Measurements from ENCODE around the gene NEDD9.

NEDD9 gene

GRCh38 chr6:11202513-11203305, 29.8 kb downstream of the NEDD9 start:
- no peak for DNase-seq (ENCODE audit: low read depth in 2 of 2)

DNA sequence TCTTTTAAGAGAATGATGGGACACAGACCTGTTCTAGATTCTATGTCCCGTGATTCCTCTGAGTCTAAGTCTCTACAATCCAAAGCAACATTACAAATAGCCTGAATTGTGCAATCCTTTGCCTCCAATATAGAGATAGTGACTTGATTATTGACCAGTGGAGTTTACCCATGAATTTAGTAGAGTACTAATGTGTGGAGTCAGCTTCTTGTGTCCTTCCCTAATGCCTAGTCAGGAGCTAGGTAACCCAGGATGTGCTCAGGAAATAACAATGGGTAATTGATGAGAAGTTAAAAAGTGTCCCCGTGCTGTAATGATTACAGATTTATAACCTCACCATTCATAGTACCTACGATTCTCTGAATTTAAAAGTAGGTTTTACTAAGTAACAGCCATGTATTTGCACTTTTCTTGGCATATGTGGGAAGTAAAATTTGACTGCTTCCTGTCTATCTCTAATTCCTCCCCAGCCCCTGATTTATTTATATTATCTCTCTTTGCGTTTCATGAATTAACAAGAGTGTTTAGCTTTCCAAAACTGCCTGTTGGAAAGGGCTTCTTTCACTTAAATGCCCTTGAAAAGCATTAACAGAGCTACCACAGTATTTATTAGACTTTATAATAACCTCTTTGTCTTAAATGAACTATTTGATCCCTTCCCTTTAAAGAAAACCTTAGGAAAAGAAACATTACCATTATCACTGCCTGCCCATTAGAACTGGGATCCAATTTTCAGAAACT, 30.5 kb downstream of the NEDD9 start:
- no peak for DNase-seq (ENCODE audit: low read depth in 2 of 2)

DNA sequence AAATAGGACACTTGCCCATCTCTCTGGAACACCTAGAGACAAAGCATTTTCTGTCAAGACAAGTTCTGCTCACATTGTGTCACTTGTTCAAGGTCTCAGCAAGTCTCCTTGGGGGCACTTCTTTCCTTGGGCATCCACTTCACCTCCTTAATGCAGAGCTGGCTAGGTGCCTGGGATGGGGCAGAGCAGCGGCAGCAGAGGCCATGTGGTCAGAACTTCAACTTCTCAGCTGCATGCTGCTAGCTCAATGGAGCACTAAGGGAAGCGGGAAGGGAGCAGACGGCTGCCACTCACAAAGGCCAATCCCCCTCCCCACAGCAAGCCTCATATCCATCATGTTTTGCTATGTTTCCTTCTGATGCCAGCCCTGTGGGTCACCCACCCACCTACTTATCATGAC, 31.5 kb downstream of the NEDD9 start:
- no peak for DNase-seq (ENCODE audit: low read depth in 2 of 2)

DNA sequence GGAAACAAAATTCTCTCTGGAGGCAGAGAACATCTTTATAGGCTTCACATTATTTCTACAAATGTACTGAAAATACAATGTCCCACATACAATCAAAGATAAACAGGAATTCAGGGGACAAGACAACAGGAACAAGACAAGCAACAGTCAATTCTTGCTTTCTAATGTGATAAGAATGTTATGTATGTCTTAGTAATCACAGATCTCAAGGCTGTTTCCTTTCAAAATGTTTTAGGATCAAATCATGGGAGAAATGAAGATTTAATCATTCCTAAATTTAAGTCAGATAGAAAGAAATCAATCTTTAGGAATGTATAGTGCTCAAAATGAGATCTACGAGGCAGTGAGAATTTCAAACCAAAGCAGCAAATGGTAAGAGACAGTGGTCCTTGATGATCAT, 32.1 kb downstream of the NEDD9 start:
- no peak for DNase-seq (ENCODE audit: low read depth in 2 of 2)

GRCh38 chr6:11198663-11199603, 33.5 kb downstream of the NEDD9 start:
- peak in 1 of 2 donors; percentile 4 for DNase-seq (ENCODE audit: low read depth in 2 of 2)

- no peak for DNase-seq (ENCODE audit: low read depth in 2 of 2)
Observed at GRCh38 chr6:11197850-11198249, 34.6 kb downstream of the NEDD9 start.

DNA sequence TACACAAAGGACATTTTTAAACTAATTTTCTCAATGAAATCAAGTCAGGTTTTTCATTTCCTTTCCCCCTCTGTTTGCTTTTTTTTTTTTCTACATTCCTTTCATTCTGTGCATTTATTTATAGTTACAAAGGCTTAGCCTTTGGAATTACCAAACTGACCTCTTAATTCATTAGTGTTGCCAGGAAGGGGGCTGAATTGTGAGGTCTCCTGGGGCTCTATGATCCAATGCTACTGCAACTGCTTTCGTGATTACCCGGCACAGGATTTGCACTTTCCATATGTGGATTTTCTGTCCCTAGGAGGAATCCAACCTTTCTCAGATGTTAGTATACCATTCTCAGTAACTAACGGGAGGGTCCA, 35.3 kb downstream of the NEDD9 start:
- DNase-seq (ENCODE audit: low read depth in 2 of 2) = no peak

- no peak for DNase-seq (ENCODE audit: low read depth in 2 of 2)
Observed at GRCh38 chr6:11196511-11197174, 35.8 kb downstream of the NEDD9 start.

DNA sequence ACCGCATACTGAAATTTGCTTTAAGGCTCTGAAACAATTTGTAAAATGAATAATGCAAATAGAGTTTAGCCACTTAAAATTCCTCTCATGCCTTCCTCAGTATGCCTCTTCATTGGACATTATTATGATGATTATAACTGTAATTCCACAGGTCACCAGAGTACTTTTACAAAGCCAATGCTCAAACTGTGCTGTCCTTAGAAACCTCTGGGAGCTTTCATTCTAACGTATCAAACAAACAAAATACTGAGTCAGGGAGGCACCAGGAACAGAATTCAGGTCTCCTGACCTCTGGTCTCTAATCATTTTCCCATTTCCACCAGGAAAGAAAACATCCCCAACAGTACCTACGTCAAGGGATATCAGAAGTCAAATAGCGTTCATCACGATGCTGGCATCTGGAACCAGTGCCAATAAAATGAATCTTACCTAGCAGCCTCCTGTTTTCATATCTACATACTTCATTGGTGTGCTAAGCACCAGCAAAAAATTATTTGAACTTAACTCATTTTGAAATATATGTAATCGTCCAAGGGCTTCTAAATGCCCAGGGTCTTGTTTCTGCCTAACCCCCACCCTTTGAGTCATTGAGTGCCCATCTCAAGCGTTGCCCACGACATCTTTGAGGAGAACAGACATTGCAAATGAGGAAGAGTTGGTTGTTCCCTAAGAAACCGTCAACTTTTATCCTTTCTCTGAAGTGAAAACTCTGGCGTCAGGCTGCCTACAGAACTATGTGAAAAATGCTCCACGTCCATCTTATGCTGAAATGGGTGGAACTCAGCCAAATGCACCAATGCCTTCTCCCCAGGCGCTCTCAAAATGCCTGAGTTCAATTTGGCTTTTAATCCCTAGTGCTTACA, 37.9 kb downstream of the NEDD9 start:
- DNase-seq (ENCODE audit: low read depth in 2 of 2) = no peak

GRCh38 chr6:11193434-11193833, 39.0 kb downstream of the NEDD9 start:
- no peak for DNase-seq (ENCODE audit: low read depth in 2 of 2)

GRCh38 chr6:11192167-11192566, 40.3 kb downstream of the NEDD9 start:
- DNase-seq (ENCODE audit: low read depth in 2 of 2) = no peak

- DNase-seq (ENCODE audit: low read depth in 2 of 2) = no peak
Observed at GRCh38 chr6:11190625-11191245, 41.7 kb downstream of the NEDD9 start.

- no peak for DNase-seq (ENCODE audit: low read depth in 2 of 2)
Observed at GRCh38 chr6:11189865-11190624, 42.4 kb downstream of the NEDD9 start.

- DNase-seq (ENCODE audit: low read depth in 2 of 2) = no peak
Observed at GRCh38 chr6:11188161-11188915, 44.1 kb downstream of the NEDD9 start.

DNA sequence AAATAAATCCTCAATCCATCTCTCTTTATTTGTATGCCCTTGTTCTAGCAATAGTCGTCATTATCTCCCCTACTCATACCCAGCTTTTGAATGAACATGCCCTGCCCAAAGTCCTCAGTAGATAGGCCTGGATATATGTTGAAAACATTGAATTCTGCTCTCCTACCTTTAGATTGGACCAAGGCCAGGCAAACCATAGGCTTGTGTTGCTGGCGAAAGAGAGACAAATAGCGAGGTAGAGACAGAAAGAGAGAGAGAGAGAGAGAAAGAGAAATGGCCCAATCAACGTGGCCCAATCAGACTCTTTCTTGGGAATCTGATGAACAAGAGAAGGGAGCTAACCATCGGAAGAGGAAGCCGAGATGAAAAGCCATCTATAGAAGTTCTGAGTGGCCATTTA, 45.2 kb downstream of the NEDD9 start:
- no peak for DNase-seq (ENCODE audit: low read depth in 2 of 2)

- DNase-seq (ENCODE audit: low read depth in 2 of 2) = no peak
Observed at GRCh38 chr6:11185204-11185842, 47.1 kb downstream of the NEDD9 start.

GRCh38 chr6:11183761-11184362, 48.6 kb downstream of the NEDD9 start:
- DNase-seq (ENCODE audit: low read depth in 2 of 2) = no peak
